HG02885 (cell line): ENCODE measurements around the gene CCDC179.

Experiments used
- ATAC-seq: cut with Tn5 transposase; IDR thresholded peaks from one replicate; pipeline ENCODE4 v1.9.1; 2021; ENCODE audit warnings: mild to moderate bottlenecking; ENCODE audit not compliant: unreplicated experiment, poor library complexity

CCDC179 gene

DNA sequence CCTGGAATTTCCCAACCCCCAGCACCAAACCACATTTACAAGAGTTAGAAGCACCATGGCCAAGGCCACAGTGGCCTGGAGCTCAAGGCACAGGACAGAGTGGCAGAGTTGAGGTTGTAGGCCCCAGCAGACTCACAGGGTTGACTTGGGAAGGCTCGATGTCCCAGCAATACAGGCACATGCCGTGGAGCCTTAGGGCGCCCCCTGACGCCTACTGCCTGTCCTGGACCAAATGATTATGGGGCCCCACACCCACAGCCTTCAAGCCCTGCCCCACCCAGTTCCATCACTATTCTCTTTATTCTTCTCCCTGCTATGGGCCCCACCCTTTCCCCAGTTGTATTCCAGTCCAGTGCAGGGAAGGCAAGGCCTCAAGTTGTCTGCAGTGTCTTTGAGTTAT is at the start of gene CCDC179:
Gene CCDC179 (minus strand): TSS at position 234 of the 400 bp plus-strand sequence. CDS start 53 bp downstream, at position 181.
- ATAC-seq = no peak

DNA sequence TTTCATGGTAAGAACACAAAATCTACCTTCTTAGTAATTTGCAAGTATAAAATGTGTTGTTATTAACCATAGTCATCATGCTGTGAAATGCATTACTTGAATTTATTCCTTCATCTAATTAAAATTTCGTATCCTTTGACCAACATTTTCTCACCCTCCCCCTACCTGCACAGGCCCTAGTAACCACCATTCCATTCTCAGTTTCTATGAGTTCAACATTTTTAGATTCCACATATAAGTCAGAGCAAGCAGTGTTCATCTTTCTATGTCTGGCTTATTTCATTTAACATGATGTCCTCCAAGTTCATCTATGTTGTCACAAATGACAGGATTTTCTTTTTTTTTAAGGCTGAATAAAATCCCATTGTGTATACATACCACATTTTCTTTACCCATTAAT is 43.5 kb upstream of the CCDC179 start:
- no peak for ATAC-seq

DNA sequence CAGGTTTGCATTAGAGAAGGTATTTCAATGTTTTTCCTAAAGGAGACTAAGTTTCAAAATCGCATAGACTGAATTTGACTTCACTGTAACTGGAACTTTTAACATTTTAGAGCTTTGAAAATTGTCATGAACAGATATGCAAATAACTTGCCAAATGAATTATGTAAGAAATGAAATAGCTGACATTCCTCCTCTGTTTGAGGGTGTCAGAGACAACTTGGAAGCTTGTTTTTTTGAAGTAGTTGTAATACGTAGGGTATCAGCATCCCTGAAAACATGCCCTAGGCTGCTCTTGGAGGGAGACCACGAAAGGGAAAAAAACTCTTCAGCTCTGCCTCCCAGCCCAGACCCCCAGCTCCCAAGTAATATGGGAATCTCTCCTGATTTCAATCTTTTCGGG is 41.3 kb upstream of the CCDC179 start:
- no peak for ATAC-seq

DNA sequence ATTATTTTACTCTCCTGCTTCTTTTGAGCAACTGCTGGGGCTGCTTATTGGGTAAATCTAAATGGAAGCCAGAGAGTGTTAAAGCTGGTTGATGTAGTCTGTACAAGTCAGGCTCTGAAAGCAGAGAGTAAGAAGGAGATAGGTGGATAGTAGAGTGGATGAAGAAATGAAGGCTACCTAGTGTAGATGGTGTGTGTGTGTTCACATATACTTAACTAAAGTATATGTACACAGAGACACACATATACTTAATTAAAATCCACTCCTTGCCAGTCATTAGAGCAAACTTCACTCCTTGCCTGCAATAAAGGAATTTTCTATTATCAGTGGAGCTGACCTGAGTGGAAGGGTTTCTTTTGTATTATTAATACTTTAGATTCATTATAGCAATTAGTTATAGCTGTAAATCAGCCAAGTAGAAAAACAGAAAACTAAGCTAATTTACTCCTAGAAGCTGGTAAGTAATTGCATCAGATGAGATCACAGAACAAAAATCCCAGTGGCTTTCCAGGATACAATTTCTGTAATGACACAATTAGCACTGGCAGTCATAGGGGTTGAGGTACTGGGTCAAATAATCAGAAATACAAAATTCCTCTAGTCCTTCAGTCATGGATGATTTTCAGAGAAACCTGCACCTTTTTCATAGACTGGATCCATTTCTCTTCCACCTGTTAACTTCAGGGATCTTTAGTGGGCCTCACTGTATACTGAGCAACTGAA is 40.7 kb upstream of the CCDC179 start:
- no peak for ATAC-seq

DNA sequence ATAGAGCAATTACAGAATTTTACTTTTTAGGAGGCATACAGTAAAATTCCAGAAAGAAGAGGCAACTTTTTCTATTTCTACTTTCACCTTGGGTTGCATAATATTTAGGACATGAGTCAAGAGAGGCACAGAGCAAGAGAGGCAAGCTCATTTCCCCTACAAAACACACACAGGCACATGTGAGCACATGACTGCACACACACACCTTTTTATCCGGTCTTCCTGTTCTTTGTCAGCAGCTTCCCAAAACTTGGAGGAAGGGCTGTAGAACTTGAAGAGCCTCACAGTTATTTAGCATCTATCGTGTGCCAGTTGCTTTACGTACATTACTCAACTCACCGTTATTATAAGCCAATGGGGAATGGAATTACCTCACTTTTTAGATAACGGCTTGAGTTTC is 37.8 kb upstream of the CCDC179 start:
- ATAC-seq = no peak

DNA sequence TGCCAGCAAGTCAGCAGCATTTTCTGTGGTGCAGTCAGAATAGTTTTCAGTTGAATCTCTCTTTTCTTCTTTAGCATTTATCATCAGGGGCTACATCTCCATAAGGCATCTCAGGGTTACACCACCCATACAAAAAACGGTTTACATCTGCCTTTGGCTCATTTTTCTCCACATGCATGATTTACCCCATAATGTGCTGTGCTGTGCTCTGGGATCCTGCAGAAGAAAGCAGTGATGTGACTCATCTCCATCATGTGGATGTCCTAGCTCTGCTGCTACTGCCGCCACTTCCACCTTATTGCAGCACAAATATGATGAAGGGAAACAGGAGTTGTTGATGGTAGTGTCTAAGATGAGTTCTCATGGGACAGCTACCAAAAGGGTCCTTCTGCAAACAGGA is 30.0 kb upstream of the CCDC179 start:
- no peak for ATAC-seq

DNA sequence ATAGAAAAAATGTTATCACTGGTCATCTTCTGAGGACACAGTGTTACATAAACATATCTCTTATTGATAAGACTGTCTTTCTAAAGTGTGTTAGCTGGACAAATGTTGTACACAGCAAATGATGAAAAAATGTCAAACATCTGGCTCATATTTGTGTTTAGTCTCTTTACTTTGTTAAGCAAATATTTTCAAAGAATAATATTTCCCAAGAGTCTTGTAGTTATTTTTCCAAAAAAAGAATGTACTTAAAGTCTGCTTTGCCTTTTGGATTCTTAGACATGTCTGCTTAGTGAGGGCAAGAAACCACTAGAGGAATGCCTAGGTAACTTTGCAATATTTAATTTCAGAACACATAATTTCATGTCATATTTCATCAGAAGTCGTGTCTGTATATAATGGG is 23.9 kb upstream of the CCDC179 start:
- no peak for ATAC-seq

DNA sequence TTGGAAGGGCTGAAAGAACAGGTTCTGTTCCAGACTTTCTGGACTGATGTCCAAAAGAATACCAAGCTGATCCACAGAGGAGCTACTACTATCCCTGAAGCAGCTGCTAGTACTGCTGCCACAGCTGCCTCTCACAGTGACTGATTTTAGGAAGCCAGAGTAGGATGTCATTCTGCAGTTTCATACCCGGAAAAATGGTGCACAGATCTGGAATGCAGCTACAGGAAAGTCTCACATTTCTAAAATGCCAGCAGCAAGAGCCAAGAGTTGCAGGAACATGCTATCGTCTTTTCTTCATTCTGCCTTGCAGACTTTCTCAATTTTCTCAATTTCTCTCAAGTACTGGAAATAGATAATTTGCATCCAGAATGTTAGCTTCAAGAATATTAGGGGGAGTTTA is 19.4 kb upstream of the CCDC179 start:
- no peak for ATAC-seq

DNA sequence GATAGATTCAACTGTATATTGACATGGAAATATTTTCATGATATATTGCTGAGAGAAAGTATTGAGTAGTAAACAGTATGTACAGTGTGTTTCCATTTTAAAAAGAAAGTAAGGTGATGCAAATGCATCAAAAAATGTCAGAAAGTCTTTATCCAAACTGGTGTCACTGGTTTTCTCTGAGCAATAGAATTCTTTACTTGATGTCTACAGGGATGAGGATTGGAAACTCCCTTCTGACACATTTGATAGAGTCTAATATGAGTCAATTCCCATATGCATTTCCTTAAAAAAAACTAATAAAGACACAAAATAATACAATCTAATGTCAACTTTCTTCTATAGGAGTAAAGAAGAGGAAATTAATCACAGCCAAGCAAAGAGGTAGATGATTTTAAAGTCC is 18.3 kb upstream of the CCDC179 start:
- no peak for ATAC-seq

DNA sequence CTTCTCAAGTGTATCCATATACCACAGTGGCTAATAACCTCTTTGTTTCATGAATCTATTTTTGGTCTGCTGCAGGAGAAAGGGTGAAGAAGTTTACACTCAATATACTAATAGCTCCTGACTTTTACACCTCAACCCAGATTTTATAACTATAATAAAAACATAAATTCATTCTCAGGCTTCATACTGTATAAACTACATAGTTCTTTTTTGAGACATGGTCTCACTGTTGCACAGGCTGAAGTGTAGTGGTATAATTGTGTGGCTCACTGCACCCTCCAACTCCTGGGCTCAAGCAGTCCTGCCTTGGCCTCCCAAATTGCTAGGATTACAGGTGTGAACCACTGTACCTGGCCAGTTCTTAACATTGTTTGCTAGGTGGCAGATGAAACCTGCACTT is 17.8 kb upstream of the CCDC179 start:
- ATAC-seq = no peak

DNA sequence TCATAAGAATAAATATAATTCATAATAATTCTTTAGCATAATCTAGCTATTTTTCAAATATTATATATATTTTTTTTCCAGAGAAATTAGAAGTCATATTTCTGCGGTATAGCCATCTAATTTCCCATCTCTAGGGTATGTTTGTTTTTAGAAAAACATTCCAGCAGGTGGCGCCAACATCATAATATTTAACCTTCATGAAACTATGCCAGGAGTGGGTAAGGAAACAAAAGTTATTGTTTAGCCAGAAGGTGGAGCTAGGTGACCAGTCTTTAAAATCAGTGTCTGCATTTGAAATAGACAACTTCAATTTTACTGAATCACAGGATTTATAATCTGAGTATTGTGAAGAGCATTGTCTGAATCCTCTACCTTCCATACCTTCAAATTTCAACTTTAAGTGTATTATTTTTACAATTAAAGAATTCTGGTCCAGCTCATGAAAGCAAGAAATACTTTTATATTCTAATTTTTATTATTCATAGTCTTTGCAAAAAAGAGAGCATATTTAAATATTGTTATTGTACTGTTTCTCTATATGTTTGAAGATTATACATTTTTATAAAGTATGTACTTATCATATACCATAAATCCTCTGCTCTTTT is 15.7 kb upstream of the CCDC179 start:
- ATAC-seq = peak; percentile 99

DNA sequence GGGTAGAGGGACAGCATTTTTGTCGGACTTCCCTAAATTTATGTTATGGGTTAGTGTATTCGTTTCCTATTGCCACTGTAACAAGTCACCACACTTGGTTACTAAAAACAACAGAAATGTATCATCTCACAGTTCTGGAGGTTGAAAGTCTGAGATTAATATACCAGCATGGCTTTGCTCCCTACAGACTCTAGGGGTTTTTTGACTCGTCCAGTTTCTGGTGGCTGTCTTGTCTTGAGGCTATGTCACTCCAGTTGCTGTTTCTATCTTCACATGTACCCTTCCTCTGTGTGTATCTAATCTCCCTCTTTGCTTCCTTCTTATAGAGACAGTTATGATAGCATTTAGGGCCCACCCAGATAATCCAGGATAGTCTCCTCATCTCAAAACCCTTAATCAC is 9.1 kb upstream of the CCDC179 start:
- ATAC-seq = no peak

DNA sequence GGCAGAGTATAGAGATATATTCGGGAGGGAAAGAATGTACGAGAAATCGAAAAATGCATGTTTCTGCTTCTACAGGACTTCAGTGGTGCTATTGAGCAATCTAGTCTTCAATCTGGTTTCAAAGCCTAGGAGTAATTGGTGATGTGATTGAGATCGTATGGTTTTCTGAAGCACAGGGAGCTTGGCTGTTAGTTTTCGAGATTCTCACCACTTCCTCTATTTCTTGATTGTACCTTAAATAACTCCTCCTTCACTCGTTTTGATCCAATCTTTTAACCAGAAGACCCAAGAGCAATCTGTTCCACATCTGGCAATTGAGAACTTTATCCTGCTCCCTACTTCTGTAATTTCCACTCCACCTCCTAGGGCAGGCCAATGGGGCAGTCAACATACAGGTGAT is 518 bp downstream of the CCDC179 start:
- no peak for ATAC-seq

DNA sequence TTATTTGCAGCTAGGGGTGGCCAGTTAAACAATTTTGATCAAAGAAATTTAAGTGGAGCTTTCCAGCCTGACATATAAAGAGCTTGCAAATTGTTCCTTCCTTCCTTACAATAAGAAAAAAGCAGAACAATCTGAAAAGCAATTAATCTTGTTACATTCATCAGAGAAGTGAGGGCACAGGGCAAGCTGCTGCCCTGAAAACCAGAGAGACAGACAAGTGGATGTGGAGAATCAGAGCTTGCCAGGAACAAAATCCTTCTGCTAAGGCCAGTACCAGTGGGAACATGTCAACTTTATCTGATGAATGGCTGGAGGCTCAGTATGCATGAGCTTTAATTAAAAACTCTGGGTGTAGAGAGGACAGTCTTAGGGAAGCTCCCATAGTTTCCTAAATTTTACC is 8.8 kb downstream of the CCDC179 start:
- no peak for ATAC-seq

DNA sequence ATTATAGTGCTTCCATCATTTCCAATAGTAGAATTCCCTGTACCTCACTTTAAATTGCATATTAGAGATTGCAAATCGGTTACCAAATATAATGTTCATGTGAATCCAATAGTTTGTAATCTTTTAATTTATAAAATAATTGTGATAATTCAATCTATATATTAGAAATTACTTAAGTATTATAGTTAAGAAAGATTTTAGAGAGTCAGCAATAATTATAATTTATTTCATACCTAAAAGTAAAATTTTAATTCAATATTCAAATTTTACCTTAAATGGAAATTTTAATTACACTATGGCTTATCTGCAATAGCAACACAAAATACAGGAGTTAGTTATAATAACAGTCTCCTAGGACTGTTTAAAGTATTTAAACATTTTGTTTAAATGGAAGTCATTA is 13.5 kb downstream of the CCDC179 start:
- no peak for ATAC-seq

DNA sequence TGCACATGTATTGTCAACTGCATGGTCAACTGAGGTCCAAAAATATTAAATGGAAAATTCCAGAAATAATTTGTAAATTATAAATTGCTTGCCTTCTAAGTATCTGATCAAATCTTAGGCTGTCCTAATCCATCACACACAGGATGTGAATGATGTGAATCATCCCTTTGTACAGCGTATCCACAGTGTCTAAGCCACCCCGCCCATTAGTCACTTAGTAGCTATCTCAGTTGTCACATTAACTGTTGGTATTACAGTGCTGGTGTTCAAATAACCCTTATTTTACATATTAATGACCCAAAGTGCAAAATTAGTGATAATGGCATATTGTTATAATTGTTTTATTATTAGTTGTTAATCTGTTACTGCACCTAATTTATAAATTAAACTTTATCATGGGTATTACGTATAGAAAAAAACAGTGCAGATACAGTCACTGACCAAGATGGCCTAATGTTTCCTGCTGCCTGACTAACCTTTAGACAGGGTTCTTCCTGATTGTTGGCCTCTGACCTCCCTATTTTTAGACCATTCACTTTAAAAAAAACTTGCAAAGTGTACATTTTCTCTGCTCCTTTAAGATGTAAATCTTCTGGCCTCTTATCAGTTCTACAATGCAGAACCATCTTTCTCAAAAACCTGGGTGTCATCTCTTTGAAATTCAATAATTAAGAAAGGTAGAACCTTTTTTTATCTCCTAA is 27.8 kb downstream of the CCDC179 start:
- no peak for ATAC-seq

DNA sequence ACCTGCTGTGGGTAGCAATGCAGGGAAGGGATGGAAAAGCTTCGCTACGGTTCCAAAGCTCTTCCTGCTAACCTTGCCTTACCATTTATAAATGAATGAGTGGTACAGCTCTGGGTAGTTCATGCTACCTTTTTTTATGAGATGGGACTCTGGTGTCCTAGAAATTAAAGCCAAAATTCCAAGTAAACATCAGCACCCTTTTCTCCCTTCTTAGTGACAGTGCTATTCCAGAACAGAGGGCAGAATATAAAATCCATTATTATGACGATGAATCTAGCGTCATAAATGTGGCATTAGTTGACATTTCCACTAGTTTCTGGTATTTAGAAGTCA is 30.2 kb downstream of the CCDC179 start:
- ATAC-seq = no peak

DNA sequence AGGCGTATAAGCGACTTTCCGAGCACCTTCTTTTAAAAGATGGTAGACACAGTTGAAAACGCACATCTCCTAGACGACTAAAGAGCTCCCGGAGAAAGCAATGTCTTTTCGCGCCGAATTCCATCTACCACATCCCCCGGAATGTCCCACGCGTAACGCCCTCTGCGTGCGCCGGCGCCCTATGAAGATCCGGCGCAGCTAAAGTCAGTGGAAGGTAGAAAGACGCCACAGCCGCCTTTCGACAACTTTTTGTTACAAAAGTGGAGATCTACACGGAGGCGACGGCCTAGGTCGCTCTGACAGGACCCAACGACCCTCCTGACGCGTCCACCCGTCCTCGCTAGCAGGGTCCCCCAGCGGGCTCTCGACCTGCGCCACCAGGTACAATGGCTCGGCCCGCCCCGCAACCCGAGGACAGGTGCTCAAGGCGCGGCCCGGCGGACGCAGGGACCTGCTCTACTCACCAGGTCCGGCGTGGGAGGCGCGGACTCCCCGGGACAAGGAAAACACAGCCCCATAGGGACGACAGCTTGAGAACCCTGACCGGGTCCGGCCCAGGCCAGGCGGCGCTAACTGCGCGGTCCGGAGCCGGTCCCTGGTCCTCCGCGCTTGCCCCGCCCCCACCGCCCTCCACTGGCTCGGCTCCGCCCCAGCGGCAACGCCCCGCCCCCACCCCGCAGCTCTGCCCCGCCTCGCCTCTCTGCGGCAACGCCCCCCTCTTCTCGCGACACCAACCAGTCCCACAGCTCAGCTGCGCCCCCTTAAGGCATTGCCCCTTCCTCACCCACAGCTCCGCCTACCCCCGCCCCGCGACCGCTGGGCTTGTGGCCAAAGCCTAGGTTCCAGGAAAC is 30.8 kb downstream of the CCDC179 start, which contains the start of gene SVIP:
Gene SVIP (minus strand): TSS at position 571 of the 851 bp plus-strand sequence. CDS start 53 bp downstream, at position 518.
- ATAC-seq = peak; percentile 91

DNA sequence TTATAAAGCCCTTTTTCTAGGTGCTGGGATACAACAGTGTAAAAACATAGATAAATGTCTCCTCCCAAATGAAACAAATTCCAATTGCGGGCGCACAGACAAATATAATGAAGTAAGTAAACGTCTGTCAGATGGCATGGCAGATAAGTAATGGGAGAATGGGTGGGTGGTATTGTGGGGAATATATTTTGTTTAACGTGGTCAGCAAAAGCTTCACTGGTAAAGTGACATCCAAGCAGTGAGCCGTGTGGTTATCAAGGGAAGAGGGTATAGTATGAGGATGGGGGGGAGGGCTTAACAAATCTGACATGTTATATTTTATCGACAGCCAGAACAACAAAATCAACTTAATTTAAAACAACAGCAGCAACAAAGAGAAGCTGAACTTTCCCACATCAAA is 31.9 kb downstream of the CCDC179 start:
- ATAC-seq = no peak

DNA sequence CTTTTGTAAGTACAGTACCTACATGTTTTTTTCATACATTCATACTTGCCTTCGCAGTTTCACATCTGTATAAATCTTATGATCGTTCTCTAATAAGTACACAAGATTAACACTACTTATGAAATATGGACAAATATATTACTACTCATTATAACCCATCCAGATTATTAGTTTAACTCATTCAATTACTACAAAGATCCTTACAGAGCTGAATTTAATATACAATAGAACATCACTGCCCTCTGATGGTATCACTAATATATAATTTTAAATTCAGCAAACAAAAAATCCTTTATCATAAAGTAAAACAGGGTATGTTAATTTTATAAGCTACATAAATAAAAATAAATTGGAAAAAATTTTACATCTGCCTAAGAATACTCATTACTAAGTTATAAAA is 38.1 kb downstream of the CCDC179 start:
- no peak for ATAC-seq

DNA sequence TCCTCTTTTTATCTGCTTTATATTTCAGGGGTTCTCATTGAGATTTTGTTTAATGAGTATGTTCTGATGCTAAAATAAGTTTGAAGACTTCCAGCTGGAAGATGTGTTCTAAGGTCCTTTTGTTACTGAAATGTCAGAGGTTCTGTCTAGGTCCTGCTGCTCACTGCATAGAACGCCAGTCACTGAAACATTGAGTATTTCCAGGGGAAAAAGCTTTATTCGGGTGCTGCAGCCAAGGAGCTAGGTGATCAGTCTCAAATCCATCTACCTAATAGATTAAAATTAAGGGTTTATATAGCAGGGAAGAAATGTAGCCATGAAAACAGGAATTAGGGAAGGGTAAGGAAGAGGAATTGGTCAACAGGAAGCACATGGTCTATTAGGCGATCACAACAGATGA is 50.4 kb downstream of the CCDC179 start:
- ATAC-seq = no peak
